Loucy (cell line): ENCODE results near the gene IQCH.

ENCODE experiments used
- H2AFZ ChIP-seq: fragments of 200-600 bp; sonication (generic); 2 replicates; pipeline ENCODE4 v1.6.0; 2016; ENCODE audit warnings: antibody characterized with exemption, mild to moderate bottlenecking, low read length, moderate library complexity
- H3F3A ChIP-seq: fragments of 200-600 bp; 2 replicates; pipeline ENCODE4 v1.6.0; 2016; ENCODE audit warnings: antibody characterized with exemption, low read depth, mild to moderate bottlenecking
- H3K27me3 ChIP-seq: fragments of 200-600 bp; sonication (generic); 2 replicates; pipeline ENCODE4 v1.6.1; 2014; ENCODE audit warnings: low read length, mild to moderate bottlenecking; ENCODE audit not compliant: insufficient read depth, poor library complexity, severe bottlenecking
- H3K36me3 ChIP-seq: fragments of 200-600 bp; sonication (generic); 2 replicates; pipeline ENCODE4 v1.6.1; 2016; ENCODE audit warnings: low read length; ENCODE audit not compliant: insufficient read depth
- H3K4me1 ChIP-seq: fragments of 200-600 bp; sonication (generic); 2 replicates; pipeline ENCODE4 v1.5.1; 2014; ENCODE audit warnings: low read length, mild to moderate bottlenecking; ENCODE audit not compliant: insufficient read depth, poor library complexity, severe bottlenecking
- H3K4me2 ChIP-seq: fragments of 200-600 bp; sonication (generic); 2 replicates; pipeline ENCODE4 v1.6.0; 2014; ENCODE audit warnings: antibody characterized with exemption, low read length, low read depth, mild to moderate bottlenecking; ENCODE audit not compliant: poor library complexity, severe bottlenecking
- H3K4me3 ChIP-seq: fragments of 200-600 bp; sonication (generic); 2 replicates; pipeline ENCODE4 v1.5.1; 2014; ENCODE audit warnings: low read length, mild to moderate bottlenecking, mixed read lengths; ENCODE audit not compliant: poor library complexity, severe bottlenecking
- H3K79me2 ChIP-seq: fragments of 200-600 bp; sonication (generic); 2 replicates; pipeline ENCODE4 v1.6.1; 2014; ENCODE audit warnings: low read length; ENCODE audit not compliant: insufficient read depth
- H3K9ac ChIP-seq: fragments of 200-600 bp; sonication (generic); 2 replicates; pipeline ENCODE4 v1.6.0; 2014; ENCODE audit warnings: mild to moderate bottlenecking, low read depth, low read length, moderate library complexity; ENCODE audit not compliant: poor library complexity, severe bottlenecking
- H3K9me2 ChIP-seq: fragments of 200-600 bp; sonication (generic); replicated peaks from 2 replicates; pipeline ENCODE4 v1.6.1; 2016; ENCODE audit warnings: low read depth, low read length, mixed read lengths
- H3K9me3 ChIP-seq: fragments of 200-600 bp; sonication (generic); 2 replicates; pipeline ENCODE4 v1.6.1; 2014; ENCODE audit warnings: mild to moderate bottlenecking, antibody characterized with exemption, low read length, low read depth; ENCODE audit not compliant: insufficient read depth
- H4K20me1 ChIP-seq: fragments of 200-600 bp; sonication (generic); 2 replicates; pipeline ENCODE4 v1.6.0; 2014; ENCODE audit warnings: antibody characterized with exemption, low read length, mild to moderate bottlenecking; ENCODE audit not compliant: insufficient read depth, poor library complexity, severe bottlenecking
- EZH2phosphoT487 ChIP-seq: fragments of 200-600 bp; IDR thresholded peaks from 2 replicates; pipeline ENCODE4 v1.6.1; 2018; ENCODE audit warnings: antibody characterized with exemption, mild to moderate bottlenecking, moderate library complexity, borderline replicate concordance
- TF ChIP-seq, protein P1 (sequence below): fragments of 200-600 bp; sonication (generic); conservative IDR thresholded peaks from 2 replicates; pipeline ENCODE4 v1.5.1; 2014; ENCODE audit warnings: mild to moderate bottlenecking, antibody characterized with exemption, low read length

The IQCH gene

GRCh38 chr15:67515557-67515956 lies 261.0 kb downstream of the IQCH start:
- H3K9me2 ChIP-seq, result no peaks in the 10 kb centered on the region
- no peak for TF ChIP-seq EZH2phosphoT487
- TF ChIP-seq, protein P1, sequence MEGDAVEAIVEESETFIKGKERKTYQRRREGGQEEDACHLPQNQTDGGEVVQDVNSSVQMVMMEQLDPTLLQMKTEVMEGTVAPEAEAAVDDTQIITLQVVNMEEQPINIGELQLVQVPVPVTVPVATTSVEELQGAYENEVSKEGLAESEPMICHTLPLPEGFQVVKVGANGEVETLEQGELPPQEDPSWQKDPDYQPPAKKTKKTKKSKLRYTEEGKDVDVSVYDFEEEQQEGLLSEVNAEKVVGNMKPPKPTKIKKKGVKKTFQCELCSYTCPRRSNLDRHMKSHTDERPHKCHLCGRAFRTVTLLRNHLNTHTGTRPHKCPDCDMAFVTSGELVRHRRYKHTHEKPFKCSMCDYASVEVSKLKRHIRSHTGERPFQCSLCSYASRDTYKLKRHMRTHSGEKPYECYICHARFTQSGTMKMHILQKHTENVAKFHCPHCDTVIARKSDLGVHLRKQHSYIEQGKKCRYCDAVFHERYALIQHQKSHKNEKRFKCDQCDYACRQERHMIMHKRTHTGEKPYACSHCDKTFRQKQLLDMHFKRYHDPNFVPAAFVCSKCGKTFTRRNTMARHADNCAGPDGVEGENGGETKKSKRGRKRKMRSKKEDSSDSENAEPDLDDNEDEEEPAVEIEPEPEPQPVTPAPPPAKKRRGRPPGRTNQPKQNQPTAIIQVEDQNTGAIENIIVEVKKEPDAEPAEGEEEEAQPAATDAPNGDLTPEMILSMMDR, result no peak
- H3K4me1 ChIP-seq, result peaks cover 19% of the 10 kb centered on the region
- no peak overlapping the region for H3K4me2 ChIP-seq
- peaks cover 11% of the 10 kb centered on the region for H3K79me2 ChIP-seq
- no peak overlapping the region for H3K4me3 ChIP-seq
- H3K9ac ChIP-seq, result no peak overlapping the region
- H3F3A ChIP-seq, result no peaks in the 10 kb centered on the region
- no peak overlapping the region for H2AFZ ChIP-seq
- H4K20me1 ChIP-seq, result no peaks in the 10 kb centered on the region
- no peaks in the 10 kb centered on the region for H3K27me3 ChIP-seq
- H3K36me3 ChIP-seq, result no peaks in the 10 kb centered on the region; the same call in 1 of the 2 replicates
- no peaks in the 10 kb centered on the region for H3K9me3 ChIP-seq

DNA sequence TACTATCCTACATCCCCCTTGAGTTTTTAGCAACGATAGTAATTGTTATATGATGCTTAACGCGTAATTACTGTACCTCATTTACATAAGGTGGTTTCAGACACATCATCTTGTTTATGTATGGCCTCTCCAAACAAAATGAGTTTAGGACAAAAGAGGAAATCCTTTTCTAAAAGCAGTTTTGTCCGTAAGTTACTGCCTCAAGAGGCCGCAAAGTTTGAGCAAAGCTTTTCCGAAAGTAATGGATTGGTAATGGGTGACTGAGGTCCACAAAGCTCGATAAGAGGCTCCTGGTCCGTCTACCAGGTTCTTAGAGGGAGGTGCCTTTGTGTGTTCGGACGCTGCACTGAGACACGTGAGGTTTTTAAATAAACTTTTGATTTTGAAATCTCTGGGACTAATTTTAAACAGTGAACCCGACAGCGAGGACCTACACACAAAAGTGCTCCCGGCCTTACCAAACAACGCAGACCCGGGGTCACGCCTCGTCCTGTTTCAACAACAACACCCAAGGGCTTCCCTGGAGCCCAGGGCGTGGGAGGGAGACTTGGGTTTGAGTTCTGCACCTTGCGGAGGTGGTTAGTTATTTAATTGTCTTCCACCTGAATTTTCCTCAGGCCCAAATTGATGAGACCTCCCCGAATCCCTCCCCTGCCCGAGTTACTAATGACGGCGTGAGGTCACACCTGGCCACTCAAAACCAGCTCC lies 265.9 kb downstream of the IQCH start:
- H3K27me3 ChIP-seq, result no peaks in the 10 kb centered on the region
- peak overlapping the region; percentile 80 for H3K4me3 ChIP-seq
- peak overlapping the region; percentile 92 for H3K9ac ChIP-seq
- peaks cover 56% of the 10 kb centered on the region for H3K79me2 ChIP-seq
- peak overlapping the region; percentile 54 for H2AFZ ChIP-seq
- no peaks in the 10 kb centered on the region for H3K9me2 ChIP-seq
- peak overlapping the region; percentile 91 for H3K4me2 ChIP-seq
- TF ChIP-seq, protein P1, result no peak
- TF ChIP-seq EZH2phosphoT487, result no peak
- peaks cover 37% of the 10 kb centered on the region for H4K20me1 ChIP-seq
- no peaks in the 10 kb centered on the region for H3K36me3 ChIP-seq
- no peaks in the 10 kb centered on the region for H3F3A ChIP-seq
- no peaks in the 10 kb centered on the region for H3K9me3 ChIP-seq
- H3K4me1 ChIP-seq, result peaks cover 46% of the 10 kb centered on the region

- Histone ChIP-seq H4K20me1 (peaks cover 44% of the 10 kb centered on the region), H3K4me2 (peak within 1 kb of the TSS; percentile 91), H3K27me3 (no peaks in the 10 kb centered on the region), H3K79me2 (peaks cover 64% of the 10 kb centered on the region), H3F3A (no peaks in the 10 kb centered on the region), H3K9ac (peak within 1 kb of the TSS; percentile 92), H3K4me1 (peaks cover 52% of the 10 kb centered on the region), H2AFZ (peak within 1 kb of the TSS; percentile 97), H3K36me3 (no peaks in the 10 kb centered on the region), H3K4me3 (peak within 1 kb of the TSS; percentile 80), H3K9me3 (no peaks in the 10 kb centered on the region), H3K9me2 (no peaks in the 10 kb centered on the region)
- TF ChIP-seq, protein P1, result no peak
- no peak for TF ChIP-seq EZH2phosphoT487
Measured at GRCh38 chr15:67521029-67521782, 266.6 kb downstream of the IQCH start, which contains the start of gene C15orf61. Gene C15orf61, plus strand, starts transcription at chr15:67521131. Its CDS starts 118 bp downstream, at chr15:67521249.
